Neural cell (in vitro differentiated cells): Measurements from ENCODE around the gene GMPPA.

Experiments
- CTCF ChIP-seq: fragments of 450-650 bp; IDR thresholded peaks from 2 replicates; pipeline ENCODE4 v1.5.1; 2014; ENCODE audit warnings: antibody characterized with exemption, mild to moderate bottlenecking, moderate library complexity; ENCODE audit not compliant: poor library complexity, severe bottlenecking
- EZH2 ChIP-seq: fragments of 200-600, 300-800 bp; shearing (Covaris generic), sonication (generic); IDR thresholded peaks from 2 replicates; pipeline ENCODE4 v1.6.1; 2014; ENCODE audit warnings: antibody characterized with exemption, low read length, borderline replicate concordance, mild to moderate bottlenecking; ENCODE audit not compliant: insufficient read depth, poor library complexity, severe bottlenecking
- POLR2AphosphoS5 ChIP-seq: IDR thresholded peaks from 2 replicates; pipeline ENCODE4 v1.6.1; 2012
- TAF1 ChIP-seq: IDR thresholded peaks from 2 replicates; pipeline ENCODE4 v1.6.1; 2012; ENCODE audit warnings: low read depth

GRCh38 chr2:219484343-219485200 is 14.1 kb upstream of the GMPPA start:
- TF ChIP-seq POLR2AphosphoS5 = no peak
- no peak for TF ChIP-seq TAF1
- no peak for TF ChIP-seq CTCF
- TF ChIP-seq EZH2 = peak; percentile 56
